ENCODE results near the gene NFKBIA.
"Not testable (repeated sequence)": the region's sequence is repeated elsewhere in the genome, so short reads cannot be mapped to it uniquely, and the experiment has no call there.

The NFKBIA gene

DNA sequence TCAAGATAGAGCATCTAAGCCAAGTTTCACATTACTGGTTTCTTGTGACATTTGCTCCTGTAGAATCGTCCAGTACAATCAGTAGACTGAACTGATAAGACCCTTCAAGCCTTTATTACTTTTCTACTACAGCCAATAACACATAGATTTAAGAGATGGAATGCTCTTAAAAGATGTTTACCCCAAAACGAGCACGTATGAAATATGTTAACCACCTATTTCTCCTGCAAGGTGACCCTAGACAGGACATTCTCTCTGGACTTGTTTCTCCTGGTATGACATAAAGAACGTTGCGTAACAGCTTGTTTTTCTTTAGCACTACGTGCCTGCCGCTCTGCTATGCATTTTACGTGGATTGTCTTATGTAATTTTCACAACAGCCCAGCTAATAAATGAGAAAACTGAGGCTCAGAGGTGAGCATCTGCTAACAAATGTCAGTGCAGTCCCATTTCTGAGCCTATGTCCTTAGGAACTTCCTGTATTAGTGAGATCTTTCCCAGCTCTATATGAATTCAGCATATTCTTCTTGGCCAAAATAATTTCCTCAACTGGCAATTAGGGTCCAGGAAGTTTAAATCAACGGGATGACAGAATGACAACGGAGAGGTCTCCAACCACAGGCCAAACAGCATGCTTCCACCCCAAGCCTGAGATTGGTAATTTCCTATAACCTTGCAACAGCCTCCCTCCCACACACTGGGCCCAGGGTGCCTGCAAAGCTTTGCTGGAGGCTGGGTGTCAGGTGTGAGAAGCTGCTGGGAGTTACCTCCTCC, 3.7 kb downstream of the NFKBIA start:
- no peaks in the 10 kb centered on the region for H3K27me3 ChIP-seq (ENCODE audit: control insufficient read depth, insufficient read depth, low read length)
- peaks cover 15% of the 10 kb centered on the region for H3K36me3 ChIP-seq (ENCODE audit: control insufficient read depth, insufficient read depth, low read length)
- peaks cover 9% of the 10 kb centered on the region for H3K4me1 ChIP-seq (ENCODE audit: control insufficient read depth, insufficient read depth, low read length)
- no peak overlapping the region for H3K4me3 ChIP-seq (ENCODE audit: low read length)
- no CpG with 5 or more reads among the region's 10 CpGs for WGBS (ENCODE audit: insufficient coverage, insufficient read length)
- H3K9me3 ChIP-seq (ENCODE audit: control insufficient read depth, insufficient read depth, low read length): no peaks in the 10 kb centered on the region
- no peak overlapping the region for H3K27ac ChIP-seq (ENCODE audit: low read length)
- DNase-seq (ENCODE audit: low read depth, low spot score): no peak

DNA sequence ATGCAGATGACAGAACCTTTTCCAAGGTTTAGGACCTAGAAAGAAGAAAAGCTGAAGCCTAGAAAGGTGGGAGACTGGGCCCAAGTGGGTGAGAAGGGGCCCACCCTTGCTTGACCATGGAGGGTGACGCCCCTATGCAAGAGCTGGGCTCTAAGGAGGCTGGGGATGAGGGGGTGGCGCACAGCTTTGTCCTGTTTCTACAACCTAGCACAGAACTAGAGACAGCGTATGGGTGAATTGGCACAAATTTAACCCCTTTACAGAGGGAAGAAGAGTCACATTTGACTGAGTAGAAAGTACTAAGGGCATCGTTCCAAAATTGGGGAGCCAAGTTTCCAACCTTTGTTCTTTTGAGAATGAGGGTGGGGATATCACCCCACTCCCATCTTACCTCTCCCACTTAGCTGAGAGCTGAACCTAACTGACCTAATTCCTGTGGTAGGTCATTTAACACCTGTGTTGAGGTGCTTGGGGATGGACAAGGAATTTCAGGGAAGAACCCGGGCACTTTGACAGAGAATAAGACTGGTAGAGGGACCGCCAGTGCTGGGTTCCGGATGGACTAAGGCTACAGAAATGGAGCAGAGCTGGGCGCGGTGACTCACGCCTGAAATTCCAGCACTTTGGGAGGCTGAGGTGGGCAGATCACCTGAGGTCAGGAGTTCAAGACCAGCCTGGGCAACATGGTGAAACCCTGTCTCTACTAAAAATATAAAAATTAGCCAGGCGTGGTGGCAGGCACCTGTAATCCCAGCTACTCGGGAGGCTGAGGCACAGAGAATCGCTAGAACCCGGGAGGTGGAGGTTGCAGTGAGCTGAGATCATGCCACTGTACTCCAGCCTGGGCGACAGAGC, 5.2 kb downstream of the NFKBIA start:
- WGBS (ENCODE audit: insufficient coverage, insufficient read length): no CpG with 5 or more reads among the region's 15 CpGs
- no peaks in the 10 kb centered on the region for H3K27me3 ChIP-seq (ENCODE audit: control insufficient read depth, insufficient read depth, low read length)
- H3K4me3 ChIP-seq (ENCODE audit: low read length): no peak overlapping the region
- H3K4me1 ChIP-seq (ENCODE audit: control insufficient read depth, insufficient read depth, low read length): peaks cover 5% of the 10 kb centered on the region
- no peak for DNase-seq (ENCODE audit: low read depth, low spot score)
- peaks cover 15% of the 10 kb centered on the region for H3K36me3 ChIP-seq (ENCODE audit: control insufficient read depth, insufficient read depth, low read length)
- no peak overlapping the region for H3K27ac ChIP-seq (ENCODE audit: low read length)
- H3K9me3 ChIP-seq (ENCODE audit: control insufficient read depth, insufficient read depth, low read length): no peaks in the 10 kb centered on the region

DNA sequence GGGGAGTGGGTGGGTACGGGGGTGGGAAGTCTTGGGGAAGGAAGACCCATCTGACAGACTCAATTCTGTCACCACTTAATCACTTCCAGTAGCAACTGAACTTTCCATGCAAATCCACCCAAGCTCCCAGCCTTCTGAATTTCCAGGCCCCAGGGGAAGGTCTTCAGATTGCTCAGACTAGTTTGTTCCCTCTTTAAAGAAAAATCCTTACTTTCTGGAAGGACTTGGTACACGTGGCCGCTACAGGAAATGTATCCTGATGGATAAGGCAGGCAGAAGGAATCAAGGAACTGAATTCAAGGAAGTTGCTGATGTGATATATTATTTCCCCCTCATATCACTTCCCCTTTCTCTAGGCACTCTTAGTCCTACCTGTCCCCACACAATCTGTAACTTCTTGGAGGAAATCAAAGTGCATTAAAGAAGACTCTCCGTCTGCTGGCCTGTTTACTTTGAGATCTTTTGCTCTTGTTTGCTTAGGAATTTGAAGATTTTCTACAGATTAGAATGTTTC, 6.4 kb downstream of the NFKBIA start:
- H3K9me3 ChIP-seq (ENCODE audit: control insufficient read depth, insufficient read depth, low read length): no peaks in the 10 kb centered on the region
- H3K4me3 ChIP-seq (ENCODE audit: low read length): no peak overlapping the region
- WGBS (ENCODE audit: insufficient coverage, insufficient read length): no CpG with 5 or more reads among the region's 4 CpGs
- H3K36me3 ChIP-seq (ENCODE audit: control insufficient read depth, insufficient read depth, low read length): peaks cover 14% of the 10 kb centered on the region
- no peak for DNase-seq (ENCODE audit: low read depth, low spot score)
- H3K27ac ChIP-seq (ENCODE audit: low read length): no peak overlapping the region
- H3K4me1 ChIP-seq (ENCODE audit: control insufficient read depth, insufficient read depth, low read length): peaks cover 4% of the 10 kb centered on the region
- H3K27me3 ChIP-seq (ENCODE audit: control insufficient read depth, insufficient read depth, low read length): no peaks in the 10 kb centered on the region

DNA sequence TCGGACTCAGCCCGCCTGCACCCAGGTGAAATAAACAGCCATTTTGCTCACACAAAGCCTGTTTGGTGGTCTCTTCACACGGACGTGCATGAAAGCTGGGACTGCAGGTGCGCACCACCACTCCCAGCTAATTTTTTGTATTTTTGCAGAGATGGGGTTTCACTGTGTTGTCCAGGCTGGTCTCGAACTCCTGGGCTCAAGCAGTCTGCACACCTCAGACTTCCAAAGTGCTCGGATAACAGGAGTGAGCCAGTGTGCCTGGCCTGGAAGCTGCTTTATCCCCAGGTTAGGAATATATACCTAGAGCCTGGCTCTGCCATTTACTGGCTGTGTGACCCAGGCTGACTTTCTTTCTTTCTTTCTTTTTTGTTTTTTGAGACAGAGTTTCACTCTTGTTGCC, 7.9 kb downstream of the NFKBIA start:
- DNase-seq (ENCODE audit: low read depth, low spot score); H3K27ac ChIP-seq (ENCODE audit: low read length); H3K36me3 ChIP-seq (ENCODE audit: control insufficient read depth, insufficient read depth, low read length); H3K4me1 ChIP-seq (ENCODE audit: control insufficient read depth, insufficient read depth, low read length); H3K9me3 ChIP-seq (ENCODE audit: control insufficient read depth, insufficient read depth, low read length); H3K4me3 ChIP-seq (ENCODE audit: low read length); H3K27me3 ChIP-seq (ENCODE audit: control insufficient read depth, insufficient read depth, low read length): not testable (repeated sequence)
- no CpG with 5 or more reads among the region's 7 CpGs for WGBS (ENCODE audit: insufficient coverage, insufficient read length)

DNA sequence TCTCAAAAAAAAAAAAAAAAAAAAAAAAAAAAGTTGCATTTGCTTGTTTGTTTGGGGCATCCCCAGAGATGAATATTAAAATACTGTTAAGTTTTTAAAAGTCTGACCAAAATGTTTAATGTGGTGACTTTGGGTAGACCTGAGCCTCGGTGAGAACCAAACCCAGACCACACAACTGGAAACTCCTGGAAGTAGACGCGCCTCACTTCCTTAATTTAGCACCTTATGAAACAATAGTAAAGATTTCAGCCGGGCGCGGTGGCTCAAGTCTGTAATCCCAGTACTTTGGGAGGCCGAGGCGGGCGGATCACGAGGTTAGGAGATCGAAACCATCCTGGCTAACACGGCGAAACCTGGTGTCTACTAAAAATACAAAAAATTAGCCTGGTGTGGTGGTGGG, 9.3 kb downstream of the NFKBIA start:
- WGBS (ENCODE audit: insufficient coverage, insufficient read length): no CpG with 5 or more reads among the region's 13 CpGs
- Histone ChIP-seq H3K4me1 (ENCODE audit: control insufficient read depth, insufficient read depth, low read length) (peaks cover 2% of the 10 kb centered on the region; the same call in 1 of the 2 replicates), H3K27ac (ENCODE audit: low read length) (no peak overlapping the region), H3K36me3 (ENCODE audit: control insufficient read depth, insufficient read depth, low read length) (no peaks in the 10 kb centered on the region; the same call in 1 of the 2 replicates), H3K27me3 (ENCODE audit: control insufficient read depth, insufficient read depth, low read length) (no peaks in the 10 kb centered on the region), H3K4me3 (ENCODE audit: low read length) (no peak overlapping the region), H3K9me3 (ENCODE audit: control insufficient read depth, insufficient read depth, low read length) (no peaks in the 10 kb centered on the region)
- no peak for DNase-seq (ENCODE audit: low read depth, low spot score)

DNA sequence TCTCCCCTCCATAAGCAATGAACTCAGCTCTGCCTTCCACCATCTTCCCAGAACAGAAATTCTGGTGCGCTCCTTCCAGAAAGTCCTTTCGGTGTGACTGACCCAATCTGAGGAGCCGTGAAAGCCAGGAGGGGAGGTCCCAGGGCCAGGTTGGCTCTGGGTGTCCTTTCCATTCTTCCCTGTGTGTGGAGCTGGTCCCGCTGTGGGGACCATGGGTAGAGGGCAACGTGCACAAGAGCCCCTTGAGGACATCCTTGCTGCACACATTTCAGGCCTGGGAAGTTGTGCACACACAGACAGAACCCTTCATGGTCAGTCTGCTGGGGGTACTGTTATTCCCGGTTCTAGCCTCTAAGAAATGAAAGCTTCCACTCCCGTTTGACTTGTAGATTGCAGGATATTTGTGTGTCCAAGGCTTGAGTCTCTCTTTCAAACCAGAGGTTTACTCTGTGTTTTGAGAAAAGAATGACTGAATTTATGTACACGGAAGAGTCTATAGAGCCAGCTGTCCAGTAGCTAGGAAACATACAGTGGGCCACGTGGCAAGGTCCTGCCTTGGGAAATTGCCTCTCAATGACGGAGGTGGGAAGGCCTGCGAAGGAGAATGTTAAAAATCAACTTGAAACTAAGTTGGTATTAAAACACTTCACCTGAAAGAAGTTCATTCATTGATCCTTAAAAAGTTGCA, 10.1 kb downstream of the NFKBIA start:
- H3K36me3 ChIP-seq (ENCODE audit: control insufficient read depth, insufficient read depth, low read length): no peaks in the 10 kb centered on the region; the same call in 1 of the 2 replicates
- H3K4me3 ChIP-seq (ENCODE audit: low read length): no peak overlapping the region
- no peak overlapping the region for H3K27ac ChIP-seq (ENCODE audit: low read length)
- no peak for DNase-seq (ENCODE audit: low read depth, low spot score)
- no CpG with 5 or more reads among the region's 11 CpGs for WGBS (ENCODE audit: insufficient coverage, insufficient read length)
- H3K9me3 ChIP-seq (ENCODE audit: control insufficient read depth, insufficient read depth, low read length): no peaks in the 10 kb centered on the region
- no peaks in the 10 kb centered on the region for H3K27me3 ChIP-seq (ENCODE audit: control insufficient read depth, insufficient read depth, low read length)
- peaks cover 2% of the 10 kb centered on the region; the same call in 1 of the 2 replicates for H3K4me1 ChIP-seq (ENCODE audit: control insufficient read depth, insufficient read depth, low read length)

DNA sequence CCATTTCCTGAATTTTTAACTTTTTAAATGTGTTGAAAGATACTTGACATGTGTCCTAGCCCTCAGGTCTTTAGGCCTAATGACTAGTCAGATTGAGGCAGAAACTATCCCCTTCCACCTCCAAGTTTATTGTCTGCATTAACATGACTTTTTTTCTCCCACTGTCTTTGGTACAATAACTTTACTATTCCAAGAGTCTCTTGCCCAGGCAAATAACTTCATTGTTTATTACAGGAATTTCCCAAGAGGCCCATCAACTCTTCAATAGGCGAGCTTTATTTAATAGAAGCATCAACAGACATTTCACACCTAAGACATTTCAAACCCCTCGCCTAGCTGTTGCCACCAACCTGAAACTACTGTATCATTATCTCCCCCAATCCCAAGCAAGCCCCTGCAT, 10.7 kb downstream of the NFKBIA start:
- no peak for DNase-seq (ENCODE audit: low read depth, low spot score)
- Histone ChIP-seq H3K9me3 (ENCODE audit: control insufficient read depth, insufficient read depth, low read length) (no peaks in the 10 kb centered on the region), H3K27ac (ENCODE audit: low read length) (no peak overlapping the region), H3K36me3 (ENCODE audit: control insufficient read depth, insufficient read depth, low read length) (no peaks in the 10 kb centered on the region), H3K27me3 (ENCODE audit: control insufficient read depth, insufficient read depth, low read length) (no peaks in the 10 kb centered on the region), H3K4me3 (ENCODE audit: low read length) (no peak overlapping the region), H3K4me1 (ENCODE audit: control insufficient read depth, insufficient read depth, low read length) (peaks cover 2% of the 10 kb centered on the region; the same call in 1 of the 2 replicates)
- no CpG with 5 or more reads among the region's 2 CpGs for WGBS (ENCODE audit: insufficient coverage, insufficient read length)

DNA sequence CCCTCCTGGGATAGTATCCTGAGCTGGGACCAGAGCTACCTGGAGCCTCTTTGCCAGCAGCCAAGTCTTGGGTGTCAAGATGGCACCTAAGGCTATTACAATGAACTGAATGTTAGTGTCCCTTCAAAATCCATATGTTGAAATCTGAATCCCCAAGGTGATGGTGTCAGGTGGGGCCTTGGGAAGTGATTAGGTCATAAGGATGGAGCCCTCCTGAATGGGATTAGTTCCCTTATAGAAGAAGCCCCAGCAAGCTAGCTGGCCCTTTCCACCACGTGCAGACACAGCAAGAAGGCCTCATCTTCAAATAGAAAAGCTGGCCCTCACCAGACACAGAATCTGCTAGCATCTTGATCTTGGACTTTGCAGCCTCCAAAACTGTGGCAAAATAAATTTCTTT, 12.4 kb downstream of the NFKBIA start:
- Histone ChIP-seq H3K4me1 (ENCODE audit: control insufficient read depth, insufficient read depth, low read length) (0 out of 2 replicates have a peak, but pooled peaks cover 2% of the 10 kb centered on the region), H3K4me3 (ENCODE audit: low read length) (no peak overlapping the region), H3K27ac (ENCODE audit: low read length) (no peak overlapping the region), H3K36me3 (ENCODE audit: control insufficient read depth, insufficient read depth, low read length) (no peaks in the 10 kb centered on the region), H3K9me3 (ENCODE audit: control insufficient read depth, insufficient read depth, low read length) (no peaks in the 10 kb centered on the region), H3K27me3 (ENCODE audit: control insufficient read depth, insufficient read depth, low read length) (no peaks in the 10 kb centered on the region)
- no peak for DNase-seq (ENCODE audit: low read depth, low spot score)
- WGBS (ENCODE audit: insufficient coverage, insufficient read length): no CpG with 5 or more reads among the region's 1 CpG

DNA sequence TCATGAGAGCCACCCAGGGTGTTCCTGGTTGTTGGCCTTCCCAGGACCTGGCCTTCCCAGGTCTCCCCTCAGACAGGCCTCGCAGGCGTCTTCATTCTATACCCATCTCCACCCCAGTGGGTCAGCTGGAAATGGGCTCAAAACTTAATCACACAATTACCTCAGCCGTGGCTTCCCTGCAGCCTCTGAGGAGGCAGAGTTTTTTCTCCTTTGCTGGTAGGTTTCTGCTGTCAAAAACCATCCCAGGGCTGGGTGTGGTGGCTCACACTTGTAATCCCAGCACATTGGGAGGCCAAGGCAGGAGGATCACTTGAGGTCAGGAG, 13.2 kb downstream of the NFKBIA start:
- H3K27ac ChIP-seq (ENCODE audit: low read length): no peak overlapping the region
- no peaks in the 10 kb centered on the region for H3K27me3 ChIP-seq (ENCODE audit: control insufficient read depth, insufficient read depth, low read length)
- no peak for DNase-seq (ENCODE audit: low read depth, low spot score)
- H3K36me3 ChIP-seq (ENCODE audit: control insufficient read depth, insufficient read depth, low read length): no peaks in the 10 kb centered on the region
- 0 out of 2 replicates have a peak, but pooled peaks cover 2% of the 10 kb centered on the region for H3K4me1 ChIP-seq (ENCODE audit: control insufficient read depth, insufficient read depth, low read length)
- H3K9me3 ChIP-seq (ENCODE audit: control insufficient read depth, insufficient read depth, low read length): no peaks in the 10 kb centered on the region
- H3K4me3 ChIP-seq (ENCODE audit: low read length): no peak overlapping the region
- WGBS (ENCODE audit: insufficient coverage, insufficient read length): no CpG with 5 or more reads among the region's 3 CpGs
